ENCODE measurements around the gene FAM168A. TPM values are rescaled to one million over a fixed set of nuclear protein-coding genes. Genes with fewer than 3 reads are reported as not detected.

FAM168A gene
- total RNA-seq, 1 donor from 2014 or later, result 21.2 TPM

DNA sequence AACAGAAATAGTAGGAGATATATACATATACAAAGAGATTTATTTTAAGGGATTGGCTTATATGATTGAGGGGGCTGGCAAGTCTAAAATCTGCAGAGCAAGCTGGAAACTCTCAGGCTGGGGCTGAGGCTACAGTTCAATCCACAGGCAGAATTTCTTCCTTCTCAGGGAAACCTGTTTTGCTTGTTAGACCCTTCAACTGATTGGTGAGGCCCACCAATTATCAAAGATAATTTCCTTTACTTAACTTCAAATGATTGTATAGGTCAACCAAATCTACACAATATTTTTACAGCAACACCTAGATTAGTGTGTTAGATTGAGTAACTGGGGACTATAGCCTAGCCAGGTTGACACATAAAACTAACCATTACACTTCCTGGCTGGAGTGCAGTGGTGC lies 43.8 kb upstream of the FAM168A start:
- H3K4me3 Mint-ChIP-seq (ENCODE audit: unreplicated experiment), result no peak overlapping the region
- DNase-seq (ENCODE audit: low spot score), result no peak
- H3K36me3 Mint-ChIP-seq (ENCODE audit: low read depth, unreplicated experiment), result no peaks in the 10 kb centered on the region
- no peaks in the 10 kb centered on the region for H3K9me3 Mint-ChIP-seq (ENCODE audit: unreplicated experiment)
- TF ChIP-seq, protein P1, sequence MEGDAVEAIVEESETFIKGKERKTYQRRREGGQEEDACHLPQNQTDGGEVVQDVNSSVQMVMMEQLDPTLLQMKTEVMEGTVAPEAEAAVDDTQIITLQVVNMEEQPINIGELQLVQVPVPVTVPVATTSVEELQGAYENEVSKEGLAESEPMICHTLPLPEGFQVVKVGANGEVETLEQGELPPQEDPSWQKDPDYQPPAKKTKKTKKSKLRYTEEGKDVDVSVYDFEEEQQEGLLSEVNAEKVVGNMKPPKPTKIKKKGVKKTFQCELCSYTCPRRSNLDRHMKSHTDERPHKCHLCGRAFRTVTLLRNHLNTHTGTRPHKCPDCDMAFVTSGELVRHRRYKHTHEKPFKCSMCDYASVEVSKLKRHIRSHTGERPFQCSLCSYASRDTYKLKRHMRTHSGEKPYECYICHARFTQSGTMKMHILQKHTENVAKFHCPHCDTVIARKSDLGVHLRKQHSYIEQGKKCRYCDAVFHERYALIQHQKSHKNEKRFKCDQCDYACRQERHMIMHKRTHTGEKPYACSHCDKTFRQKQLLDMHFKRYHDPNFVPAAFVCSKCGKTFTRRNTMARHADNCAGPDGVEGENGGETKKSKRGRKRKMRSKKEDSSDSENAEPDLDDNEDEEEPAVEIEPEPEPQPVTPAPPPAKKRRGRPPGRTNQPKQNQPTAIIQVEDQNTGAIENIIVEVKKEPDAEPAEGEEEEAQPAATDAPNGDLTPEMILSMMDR (IDR thresholded peaks at IDR 0.05; ENCODE audit: unreplicated experiment), result no peak
- peaks cover 2% of the 10 kb centered on the region for H3K27me3 Mint-ChIP-seq (ENCODE audit: unreplicated experiment)
- H3K4me1 Mint-ChIP-seq (ENCODE audit: unreplicated experiment), result peaks cover 11% of the 10 kb centered on the region
- no peak overlapping the region for H3K27ac Mint-ChIP-seq (ENCODE audit: unreplicated experiment)

DNA sequence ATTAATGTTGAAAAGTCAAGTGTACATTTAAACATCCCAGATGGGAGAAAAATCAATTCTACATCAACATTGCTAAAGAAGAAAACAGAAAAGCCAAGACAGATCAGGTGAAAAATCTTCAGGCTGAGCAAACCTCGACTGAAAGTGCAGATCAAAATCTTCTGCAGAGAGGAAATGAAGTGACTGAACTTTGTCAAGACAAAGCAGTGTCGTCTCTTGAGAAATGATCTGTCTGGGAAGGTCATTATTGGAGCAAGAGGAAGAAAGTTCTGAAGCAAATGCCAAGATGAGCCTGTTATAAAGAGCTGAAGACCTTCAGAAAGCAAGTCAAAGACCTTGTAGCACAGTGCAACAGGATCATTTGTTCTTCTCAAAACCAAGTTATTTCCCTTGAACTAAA lies 42.7 kb upstream of the FAM168A start:
- Mint-ChIP-seq H3K4me1 (ENCODE audit: unreplicated experiment) (peaks cover 6% of the 10 kb centered on the region), H3K9me3 (ENCODE audit: unreplicated experiment) (no peaks in the 10 kb centered on the region), H3K4me3 (ENCODE audit: unreplicated experiment) (no peak overlapping the region), H3K27me3 (ENCODE audit: unreplicated experiment) (peaks cover 2% of the 10 kb centered on the region), H3K27ac (ENCODE audit: unreplicated experiment) (no peak overlapping the region), H3K36me3 (ENCODE audit: low read depth, unreplicated experiment) (no peaks in the 10 kb centered on the region)
- no peak for DNase-seq (ENCODE audit: low spot score)
- TF ChIP-seq, protein P1 (IDR thresholded peaks at IDR 0.05; ENCODE audit: unreplicated experiment), result no peak

DNA sequence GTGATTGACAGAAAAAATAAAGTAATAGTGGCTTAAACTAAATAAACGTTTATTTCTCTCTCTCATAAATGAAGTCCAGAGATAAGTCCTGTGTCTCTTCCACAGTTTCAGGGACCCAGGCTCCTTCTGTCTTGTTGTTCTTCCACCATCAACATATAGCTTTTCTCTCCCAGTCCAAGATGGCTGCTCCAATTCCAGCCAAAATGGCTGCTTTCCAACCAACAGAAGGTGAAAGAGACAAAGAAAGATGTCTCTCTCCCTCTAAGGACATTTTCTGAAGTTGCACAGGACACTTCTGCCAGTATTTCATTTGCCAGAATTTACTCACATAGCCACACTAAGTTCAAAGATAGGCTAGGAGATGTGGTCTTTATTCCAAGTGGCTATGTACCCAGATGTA lies 39.1 kb upstream of the FAM168A start:
- peaks cover 2% of the 10 kb centered on the region for H3K27me3 Mint-ChIP-seq (ENCODE audit: unreplicated experiment)
- no peak overlapping the region for H3K4me3 Mint-ChIP-seq (ENCODE audit: unreplicated experiment)
- TF ChIP-seq, protein P1 (IDR thresholded peaks at IDR 0.05; ENCODE audit: unreplicated experiment), result no peak

DNA sequence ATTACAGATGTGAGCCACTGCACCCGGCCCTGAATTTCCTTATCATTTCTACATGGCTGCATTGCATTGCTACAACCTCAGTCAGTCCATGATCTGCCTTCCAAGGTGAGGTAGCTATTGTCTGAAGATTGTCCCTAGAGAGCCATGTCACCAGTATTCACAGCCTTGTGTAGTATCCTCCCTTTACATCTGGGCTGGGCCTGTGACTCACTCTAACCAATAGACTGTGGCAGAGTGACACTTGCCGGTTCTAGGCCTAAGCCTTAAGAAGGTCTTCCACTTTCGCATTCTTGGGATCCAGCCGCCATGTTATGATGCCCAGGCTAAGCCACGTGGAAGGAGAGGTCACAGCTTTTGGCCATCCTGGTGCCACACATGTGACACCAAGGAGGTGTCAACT lies 38.3 kb upstream of the FAM168A start:
- no peaks in the 10 kb centered on the region for H3K36me3 Mint-ChIP-seq (ENCODE audit: low read depth, unreplicated experiment)
- H3K4me1 Mint-ChIP-seq (ENCODE audit: unreplicated experiment), result no peaks in the 10 kb centered on the region
- peaks cover 2% of the 10 kb centered on the region for H3K27me3 Mint-ChIP-seq (ENCODE audit: unreplicated experiment)
- no peak for DNase-seq (ENCODE audit: low spot score)
- H3K9me3 Mint-ChIP-seq (ENCODE audit: unreplicated experiment), result no peaks in the 10 kb centered on the region
- H3K27ac Mint-ChIP-seq (ENCODE audit: unreplicated experiment), result no peak overlapping the region
- no peak overlapping the region for H3K4me3 Mint-ChIP-seq (ENCODE audit: unreplicated experiment)
- TF ChIP-seq, protein P1 (IDR thresholded peaks at IDR 0.05; ENCODE audit: unreplicated experiment), result no peak

More for the DNA sequence above, 39.1 kb upstream of the FAM168A start:
- Mint-ChIP-seq H3K4me1 (ENCODE audit: unreplicated experiment) (no peaks in the 10 kb centered on the region), H3K36me3 (ENCODE audit: low read depth, unreplicated experiment) (no peaks in the 10 kb centered on the region), H3K27ac (ENCODE audit: unreplicated experiment) (no peak overlapping the region), H3K9me3 (ENCODE audit: unreplicated experiment) (no peaks in the 10 kb centered on the region)
- DNase-seq (ENCODE audit: low spot score), result no peak

DNA sequence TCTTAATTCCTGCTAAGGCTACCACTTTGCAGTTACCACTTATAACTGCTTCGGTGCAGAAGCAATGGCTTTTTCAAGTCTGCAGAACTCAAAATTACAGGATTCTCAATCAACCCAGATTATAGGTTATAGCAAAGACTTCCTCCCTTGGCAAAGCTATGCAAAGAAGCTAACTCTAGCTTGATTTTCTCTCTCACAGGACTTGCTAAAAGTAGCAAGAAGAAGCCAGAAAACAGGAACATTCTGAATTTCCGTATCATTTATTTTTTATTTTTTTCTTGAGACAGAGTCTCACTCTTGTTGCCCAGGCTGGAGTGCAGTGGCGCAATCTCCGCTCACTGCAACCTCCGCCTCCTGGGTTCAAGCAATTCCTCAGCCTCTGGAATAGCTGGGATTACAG lies 37.8 kb upstream of the FAM168A start:
- H3K9me3 Mint-ChIP-seq (ENCODE audit: unreplicated experiment), result no peaks in the 10 kb centered on the region
- DNase-seq (ENCODE audit: low spot score), result no peak
- TF ChIP-seq, protein P1 (IDR thresholded peaks at IDR 0.05; ENCODE audit: unreplicated experiment), result no peak
- H3K4me3 Mint-ChIP-seq (ENCODE audit: unreplicated experiment), result no peak overlapping the region
- H3K4me1 Mint-ChIP-seq (ENCODE audit: unreplicated experiment), result no peaks in the 10 kb centered on the region
- H3K27me3 Mint-ChIP-seq (ENCODE audit: unreplicated experiment), result peaks cover 2% of the 10 kb centered on the region
- H3K27ac Mint-ChIP-seq (ENCODE audit: unreplicated experiment), result no peak overlapping the region
- H3K36me3 Mint-ChIP-seq (ENCODE audit: low read depth, unreplicated experiment), result no peaks in the 10 kb centered on the region

All from endothelial cell (in vitro differentiated cells).